IMR-90 (cell line): Measurements from ENCODE around the gene TXNDC12.

Experiments
- CEBPB ChIP-seq: IDR thresholded peaks from 2 replicates; pipeline ENCODE4 v1.6.1; 2012; ENCODE audit warnings: low read depth, low read length, improper control_type of control experiment
- CHD1 ChIP-seq: IDR thresholded peaks from 2 replicates; pipeline ENCODE4 v1.6.1; 2012; ENCODE audit warnings: low read depth, low read length, improper control_type of control experiment
- FOS ChIP-seq: fragments of 150-350 bp; IDR thresholded peaks from 2 replicates; pipeline ENCODE4 v1.6.1; 2016; ENCODE audit warnings: low read depth, low read length
- MAFK ChIP-seq: IDR thresholded peaks from 2 replicates; pipeline ENCODE4 v1.6.1; 2012; ENCODE audit warnings: low read depth, low read length, improper control_type of control experiment
- MAZ ChIP-seq: IDR thresholded peaks from 2 replicates; pipeline ENCODE4 v1.6.1; 2012; ENCODE audit warnings: low read depth, mild to moderate bottlenecking, low read length, improper control_type of control experiment, moderate library complexity, borderline replicate concordance
- POLR2A ChIP-seq: IDR thresholded peaks from 2 replicates; pipeline ENCODE4 v1.6.1; 2012; ENCODE audit warnings: mild to moderate bottlenecking, low read depth, low read length
- RAD21 ChIP-seq: IDR thresholded peaks from 2 replicates; pipeline ENCODE4 v1.6.1; 2012; ENCODE audit warnings: low read length, improper control_type of control experiment
- TF ChIP-seq, protein P1 (sequence below): conservative IDR thresholded peaks from 2 replicates; pipeline ENCODE4 v1.5.1; 2012; ENCODE audit warnings: mild to moderate bottlenecking, low read depth, low read length, improper control_type of control experiment
- TF ChIP-seq, protein P2 (sequence below): fragments of 150-350 bp; IDR thresholded peaks from 2 replicates; pipeline ENCODE4 v1.6.1; 2017; ENCODE audit warnings: mild to moderate bottlenecking, antibody characterized with exemption, low read length, low read depth
- TF ChIP-seq, protein P3 (sequence below): fragments of 150-350 bp; IDR thresholded peaks from 2 replicates; pipeline ENCODE4 v1.6.1; 2016; ENCODE audit warnings: low read depth, mild to moderate bottlenecking, low read length, moderate library complexity, borderline replicate concordance

DNA sequence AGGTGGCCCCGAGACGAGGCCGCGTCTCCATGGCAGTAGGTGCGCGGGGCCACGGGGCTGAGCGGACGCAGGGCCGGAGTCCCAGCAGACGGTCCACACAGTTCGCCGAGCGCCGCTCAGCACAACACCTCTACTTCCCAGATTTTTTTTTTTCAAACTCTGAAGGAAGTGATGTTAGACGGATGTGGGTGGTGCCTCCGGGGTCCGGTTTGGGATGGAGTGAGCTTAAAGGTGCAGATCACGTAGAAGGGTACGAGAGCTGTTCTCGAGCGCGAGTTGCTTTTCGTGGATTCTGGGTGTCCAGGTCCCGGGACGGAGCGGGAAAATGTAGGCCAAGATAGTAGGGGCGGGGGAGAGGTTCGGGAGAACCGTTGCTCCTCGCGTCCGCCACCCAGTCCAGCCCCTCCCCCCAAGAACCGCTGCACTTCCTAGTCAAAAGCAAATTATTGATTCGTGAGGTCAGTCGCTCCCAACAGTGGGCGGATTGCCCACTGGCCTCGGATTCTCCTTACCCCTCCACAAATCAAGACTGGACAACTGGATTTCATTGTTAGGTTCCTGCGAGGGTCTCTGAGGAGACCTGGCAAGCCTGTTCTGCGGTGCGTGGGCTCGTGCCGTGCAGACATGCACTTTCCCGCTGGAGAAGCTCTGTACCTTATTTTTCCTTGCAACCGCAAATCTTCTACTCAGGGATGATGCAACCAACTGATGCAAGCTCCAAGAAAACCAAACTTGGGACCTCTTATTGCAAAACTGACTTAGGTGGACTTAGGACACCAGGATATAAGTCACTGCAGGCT, at the start of gene TXNDC12:
- TF ChIP-seq, protein P1, sequence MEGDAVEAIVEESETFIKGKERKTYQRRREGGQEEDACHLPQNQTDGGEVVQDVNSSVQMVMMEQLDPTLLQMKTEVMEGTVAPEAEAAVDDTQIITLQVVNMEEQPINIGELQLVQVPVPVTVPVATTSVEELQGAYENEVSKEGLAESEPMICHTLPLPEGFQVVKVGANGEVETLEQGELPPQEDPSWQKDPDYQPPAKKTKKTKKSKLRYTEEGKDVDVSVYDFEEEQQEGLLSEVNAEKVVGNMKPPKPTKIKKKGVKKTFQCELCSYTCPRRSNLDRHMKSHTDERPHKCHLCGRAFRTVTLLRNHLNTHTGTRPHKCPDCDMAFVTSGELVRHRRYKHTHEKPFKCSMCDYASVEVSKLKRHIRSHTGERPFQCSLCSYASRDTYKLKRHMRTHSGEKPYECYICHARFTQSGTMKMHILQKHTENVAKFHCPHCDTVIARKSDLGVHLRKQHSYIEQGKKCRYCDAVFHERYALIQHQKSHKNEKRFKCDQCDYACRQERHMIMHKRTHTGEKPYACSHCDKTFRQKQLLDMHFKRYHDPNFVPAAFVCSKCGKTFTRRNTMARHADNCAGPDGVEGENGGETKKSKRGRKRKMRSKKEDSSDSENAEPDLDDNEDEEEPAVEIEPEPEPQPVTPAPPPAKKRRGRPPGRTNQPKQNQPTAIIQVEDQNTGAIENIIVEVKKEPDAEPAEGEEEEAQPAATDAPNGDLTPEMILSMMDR = no peak
- TF ChIP-seq RAD21 = no peak
- TF ChIP-seq, protein P2, sequence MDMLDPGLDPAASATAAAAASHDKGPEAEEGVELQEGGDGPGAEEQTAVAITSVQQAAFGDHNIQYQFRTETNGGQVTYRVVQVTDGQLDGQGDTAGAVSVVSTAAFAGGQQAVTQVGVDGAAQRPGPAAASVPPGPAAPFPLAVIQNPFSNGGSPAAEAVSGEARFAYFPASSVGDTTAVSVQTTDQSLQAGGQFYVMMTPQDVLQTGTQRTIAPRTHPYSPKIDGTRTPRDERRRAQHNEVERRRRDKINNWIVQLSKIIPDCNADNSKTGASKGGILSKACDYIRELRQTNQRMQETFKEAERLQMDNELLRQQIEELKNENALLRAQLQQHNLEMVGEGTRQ = no peak
- no peak for TF ChIP-seq FOS
- no peak for TF ChIP-seq MAFK
- TF ChIP-seq POLR2A = peak; percentile 88
- no peak for TF ChIP-seq CHD1
- TF ChIP-seq, protein P3, sequence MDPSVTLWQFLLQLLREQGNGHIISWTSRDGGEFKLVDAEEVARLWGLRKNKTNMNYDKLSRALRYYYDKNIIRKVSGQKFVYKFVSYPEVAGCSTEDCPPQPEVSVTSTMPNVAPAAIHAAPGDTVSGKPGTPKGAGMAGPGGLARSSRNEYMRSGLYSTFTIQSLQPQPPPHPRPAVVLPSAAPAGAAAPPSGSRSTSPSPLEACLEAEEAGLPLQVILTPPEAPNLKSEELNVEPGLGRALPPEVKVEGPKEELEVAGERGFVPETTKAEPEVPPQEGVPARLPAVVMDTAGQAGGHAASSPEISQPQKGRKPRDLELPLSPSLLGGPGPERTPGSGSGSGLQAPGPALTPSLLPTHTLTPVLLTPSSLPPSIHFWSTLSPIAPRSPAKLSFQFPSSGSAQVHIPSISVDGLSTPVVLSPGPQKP = no peak
- TF ChIP-seq MAZ = peak; percentile 16; the same call in 1 of the 2 replicates
- TF ChIP-seq CEBPB = peak; percentile 98
